Heart right ventricle (tissue), 16 donors: ENCODE measurements around the gene ARF1. TPM values are rescaled to one million over a fixed set of nuclear protein-coding genes. Genes with fewer than 3 reads are reported as not detected.

ENCODE experiments used
- ATAC-seq, 8 donors: fragments of 200-7000 bp; cut with Tn5 transposase; one replicate each; pipeline ENCODE4 v1.9.1; 2020; ENCODE audit warnings: mild to moderate bottlenecking in 8 of 8, moderate library complexity in 8 of 8, moderate number of reproducible peaks in 1 of 8
- DNase-seq, 2 donors: peaks; one replicate each; pipeline ENCODE4 v3.0.0-alpha.2; 2020
- H3K27ac ChIP-seq, 10 donors: fragments of 200-600 bp; sonication (generic) in 2 of 10; one replicate each; pipeline versions ENCODE4 v1.5.0 to v1.8.0; 2020 to 2022; ENCODE audit warnings: mild to moderate bottlenecking in 3 of 10
- H3K27me3 ChIP-seq, 7 donors: fragments of 200-600 bp; one replicate each; pipeline ENCODE4 v1.8.0; 2021 to 2022; ENCODE audit warnings: mild to moderate bottlenecking in 2 of 7
- H3K36me3 ChIP-seq, 9 donors: fragments of 200-600 bp; sonication (generic) in 1 of 9; one replicate each; pipeline versions ENCODE4 v1.5.0 to v1.8.0; 2020 to 2022; ENCODE audit warnings: mild to moderate bottlenecking in 2 of 9
- H3K4me1 ChIP-seq, 9 donors: fragments of 200-600 bp; sonication (generic) in 1 of 9; one replicate each; pipeline versions ENCODE4 v1.5.0 to v1.8.0; 2020 to 2022; ENCODE audit warnings: mild to moderate bottlenecking in 4 of 9
- H3K4me3 ChIP-seq, 10 donors: fragments of 200-600 bp; sonication (generic) in 2 of 10; one replicate each; pipeline versions ENCODE4 v1.5.0 to v1.8.0; 2020 to 2022; ENCODE audit warnings: mild to moderate bottlenecking in 7 of 10, moderate library complexity in 2 of 10
- H3K9me3 ChIP-seq, 11 donors: fragments of 200-600 bp in 10 of 11; sonication (generic) in 2 of 11; one replicate each; pipeline versions ENCODE4 v1.5.0 to v1.8.0; 2013 to 2022; ENCODE audit warnings: mild to moderate bottlenecking in 2 of 11, control low read depth in 1 of 11, moderate library complexity in 1 of 11
- CTCF ChIP-seq, 9 donors: fragments of 200-600 bp; sonication (generic) in 2 of 9; IDR thresholded peaks; one replicate each; pipeline versions ENCODE4 v1.5.0 to v1.8.0; 2021 to 2022; ENCODE audit warnings: antibody characterized with exemption in 9 of 9, mild to moderate bottlenecking in 5 of 9, moderate library complexity in 1 of 9
- WGBS, 2 donors: extraction: QIAGEN DNeasy Blood & Tissue Kit; methylation state at CpG; one replicate each; pipeline ENCODE4 v1.1.7; 2013; ENCODE audit warnings: inconsistent platforms in 1 of 2; 5-methylcytosine and 5-hydroxymethylcytosine counted together
- intact Hi-C, 10 donors: fragments of 100-400 bp; cut with DNase I; formaldehyde crosslinking; loops; one replicate each; pipeline versions ENCODE4 v1.11.1 to v1.14.2; 2022
- polyA plus RNA-seq, 2 donors: library from polyadenylated mRNA; stranded (reverse); fragments of 200-250 nt; gene quantifications; one replicate each; pipeline ENCODE4 v1.2.3, GENCODE V29; 2013
- total RNA-seq, 10 donors: library from RNA; stranded (reverse); fragmentation: NEBNext Ultra II Directional in 3 of 10; extraction: Animal tissue kit (Norgen Biotek cat#: 25700) in 3 of 10; gene quantifications; one replicate each; pipeline versions ENCODE4 v1.2.1 to v1.2.4, GENCODE V29; 2021 to 2023
- donor health status: Arrhythmogenic right ventricular cardiomyopathy.
- donor health status: ischemic (EF 13 %, LVEDD 7.1; RV severe dilation, severe dysfunction).
- donor health status: healthy with polysubstance abuse.
- donor health status: DM: no; HTN: yes; CAD: no.
- donor health status: DM: no; HTN: no; CAD: no.
- donor health status: ischemic (EF 25% LVEDD 6.9; RV normal size, moderate dysfunction).
- donor health status: ischemic (EF 25% LVEDD 5.7; RV mildly dilated, moderate dysfunction).
- donor health status: healthy.
- donor health status: DM: yes; HTN: yes; CAD: no.
- donor health status: Ischemic cardiomyopathy.
- donor health status: ischemic (EF 35%, LVEDD 5.7; RV mildly dilated, moderate dysfunction).
- donor health status: nonischemic (EF 11% LVEDD 7.7; RV severe dilation, severe dysfunction).
- donor health status: DM: yes; HTN: yes; CAD: no.
- donor health status: PGD.
- donor health status: ischemic (EF 29% LVEDD 5.4; RV normal size, mild dysfunction).
- donor health status: nonischemic (EF 23%, LVEDD 6.1; RV moderate dilation, normal function).

ARF1 gene
- total and polyA plus RNA-seq, 12 donors: 204 to 498 (median 338) TPM

- intact Hi-C loops: loop anchor here in 2 of 10 donors (1.0 to 5.0 kb wide), 3 partner anchors 23 to 266 kb away; partner anchors contain the start of genes IBA57 (in 2 of the 2) and TRIM11 (in 1 of the 2)
- ATAC-seq: peak in 6 of 8 donors; percentile 2 to 27 (median 22)
- Histone ChIP-seq H3K9me3 (no peaks in the 10 kb centered on the region), H3K36me3 (peaks cover 0 to 29% (median 0%) of the 10 kb centered on the region in 9 donors), H3K4me3 (peak overlapping the region; percentile 83 to 100 (median 95)), H3K27ac (peak overlapping the region; percentile 97 to 100 (median 99)), H3K27me3 (no peaks in the 10 kb centered on the region), H3K4me1 (peaks cover 25 to 54% (median 45%) of the 10 kb centered on the region in 9 donors)
- 23 to 26% methylated on average over 27 of the region's 27 CpGs for WGBS, 2 donors
- TF ChIP-seq CTCF (IDR thresholded peaks at IDR 0.05): no peak
- DNase-seq: peak; percentile 67 to 81
These were observed 58.9 kb downstream of the ARF1 start for GRCh38 chr1:228141226-228142044.

GRCh38 chr1:228142155-228142691 is 59.7 kb downstream of the ARF1 start:
- ATAC-seq (no peak), DNase-seq (peak in 1 of 2 donors; percentile 20)
- intact Hi-C loops: loop anchor here in 1 of 10 donors (5.0 kb wide), 1 partner anchor 265 kb away; the partner anchor contains the start of gene TRIM11
- WGBS, 2 donors: 80 to 81% methylated on average over 16 of the region's 16 CpGs
- H3K4me3 ChIP-seq: peak overlapping the region in 9 of 10 donors; percentile 83 to 100 (median 93)
- peak overlapping the region; percentile 97 to 100 (median 99) for H3K27ac ChIP-seq
- H3K36me3 ChIP-seq: peaks cover 0 to 36% (median 3%) of the 10 kb centered on the region in 9 donors
- H3K27me3 ChIP-seq: no peaks in the 10 kb centered on the region
- no peaks in the 10 kb centered on the region for H3K9me3 ChIP-seq
- H3K4me1 ChIP-seq: peaks cover 25 to 62% (median 45%) of the 10 kb centered on the region in 9 donors
- TF ChIP-seq CTCF (IDR thresholded peaks at IDR 0.05): no peak

GRCh38 chr1:228142701-228143136 is 60.2 kb downstream of the ARF1 start:
- ATAC-seq (no peak), DNase-seq (no peak)
- H3K4me3 ChIP-seq: peak overlapping the region in 5 of 10 donors; percentile 83 to 100 (median 93)
- H3K9me3 ChIP-seq: no peaks in the 10 kb centered on the region
- intact Hi-C loops: loop anchor here in 1 of 10 donors (5.0 kb wide), 1 partner anchor 265 kb away; the partner anchor contains the start of gene TRIM11
- WGBS, 2 donors: 81 to 87% methylated on average over 11 of the region's 11 CpGs
- peaks cover 25 to 67% (median 50%) of the 10 kb centered on the region in 9 donors for H3K4me1 ChIP-seq
- H3K36me3 ChIP-seq: peaks cover 0 to 41% (median 5%) of the 10 kb centered on the region in 9 donors
- no peaks in the 10 kb centered on the region for H3K27me3 ChIP-seq
- H3K27ac ChIP-seq: peak overlapping the region in 8 of 10 donors; percentile 27 to 100 (median 98)
- TF ChIP-seq CTCF (IDR thresholded peaks at IDR 0.05): no peak
